Measurements from ENCODE around the gene INTS3.

DNA sequence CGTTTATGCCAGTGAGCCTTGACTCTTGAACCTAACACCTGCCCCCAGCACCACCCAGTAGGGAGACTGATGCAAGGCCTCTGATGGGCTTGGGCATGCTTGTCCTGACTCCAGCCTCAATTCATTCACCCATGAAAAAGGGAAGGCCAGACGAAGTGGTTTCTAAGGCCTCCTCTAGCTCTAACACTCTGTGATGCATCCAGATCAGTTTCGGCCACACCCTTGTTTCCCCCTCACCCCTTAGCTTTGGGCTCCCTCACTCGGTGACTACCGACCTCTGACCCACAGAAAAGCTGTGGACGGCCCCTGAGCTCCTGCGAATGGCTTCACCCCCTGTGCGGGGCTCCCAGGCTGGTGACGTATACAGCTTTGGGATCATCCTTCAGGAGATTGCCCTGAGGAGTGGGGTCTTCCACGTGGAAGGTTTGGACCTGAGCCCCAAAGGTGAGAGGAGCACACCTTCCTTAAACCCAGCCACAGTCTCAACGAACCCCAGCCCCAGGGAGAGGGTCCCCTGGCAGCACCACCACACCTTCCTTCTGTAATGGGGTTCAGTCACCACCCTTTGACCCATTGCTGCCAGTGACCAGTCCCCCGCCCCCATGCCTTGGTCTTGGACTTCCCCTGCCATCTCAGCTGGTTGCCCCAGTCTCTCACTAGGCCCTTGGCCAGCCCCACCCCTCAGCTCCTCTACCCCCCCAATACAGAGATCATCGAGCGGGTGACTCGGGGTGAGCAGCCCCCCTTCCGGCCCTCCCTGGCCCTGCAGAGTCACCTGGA is 40.3 kb upstream of the INTS3 start:
- TF ChIP-seq CTCF (IDR thresholded peaks at IDR 0.05) (no peak), POLR2A (IDR thresholded peaks at IDR 0.05) (no peak)

All from heart left ventricle (tissue), 13 donors.